ENCODE results near the gene TGIF1.

The TGIF1 gene

DNA sequence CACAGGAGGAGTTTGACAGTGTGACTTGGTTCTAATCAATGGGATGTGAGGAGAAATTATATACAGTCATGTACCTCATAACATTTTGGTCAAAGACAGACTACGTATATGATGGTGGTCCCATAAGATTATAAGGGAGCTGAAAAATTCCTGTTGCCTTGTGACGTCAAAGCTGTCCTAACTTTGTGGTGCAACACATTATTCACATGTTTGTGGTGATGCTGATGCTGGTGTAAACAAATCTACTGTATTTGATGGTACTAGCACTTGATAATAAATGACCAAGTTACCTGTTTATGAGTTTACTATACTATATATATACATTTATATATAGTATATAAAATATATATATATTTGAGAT lies 29.1 kb upstream of the TGIF1 start:
- in situ Hi-C loops (cut with HindIII; ENCODE audit: low sequenced_read_pairs), result no loop called here
- DNase-seq (ENCODE audit: low read depth, low spot score), result no peak
- H3K4me3 ChIP-seq (ENCODE audit: low read depth, low read length), result no peak overlapping the region
- TF ChIP-seq CTCF (IDR thresholded peaks at IDR 0.05; ENCODE audit: low read depth, low read length), result no peak

- in situ Hi-C loops (cut with HindIII; ENCODE audit: low sequenced_read_pairs), result no loop called here
- TF ChIP-seq CTCF (IDR thresholded peaks at IDR 0.05; ENCODE audit: low read depth, low read length), result no peak
- DNase-seq (ENCODE audit: low read depth, low spot score), result no peak
- no peak overlapping the region for H3K4me3 ChIP-seq (ENCODE audit: low read depth, low read length)
Observed at GRCh38 chr18:3422905-3423304, 27.1 kb upstream of the TGIF1 start.

- H3K4me3 ChIP-seq (ENCODE audit: low read depth, low read length), result no peak overlapping the region
- DNase-seq (ENCODE audit: low read depth, low spot score), result no peak
- in situ Hi-C loops (cut with HindIII; ENCODE audit: low sequenced_read_pairs), result no loop called here
- TF ChIP-seq CTCF (IDR thresholded peaks at IDR 0.05; ENCODE audit: low read depth, low read length), result no peak
Observed at GRCh38 chr18:3424280-3424890, 25.6 kb upstream of the TGIF1 start.

- no peak for TF ChIP-seq CTCF (IDR thresholded peaks at IDR 0.05; ENCODE audit: low read depth, low read length)
- in situ Hi-C loops (cut with HindIII; ENCODE audit: low sequenced_read_pairs), result no loop called here
- no peak for DNase-seq (ENCODE audit: low read depth, low spot score)
- no peak overlapping the region for H3K4me3 ChIP-seq (ENCODE audit: low read depth, low read length)
Observed at GRCh38 chr18:3425030-3425429, 24.9 kb upstream of the TGIF1 start.

DNA sequence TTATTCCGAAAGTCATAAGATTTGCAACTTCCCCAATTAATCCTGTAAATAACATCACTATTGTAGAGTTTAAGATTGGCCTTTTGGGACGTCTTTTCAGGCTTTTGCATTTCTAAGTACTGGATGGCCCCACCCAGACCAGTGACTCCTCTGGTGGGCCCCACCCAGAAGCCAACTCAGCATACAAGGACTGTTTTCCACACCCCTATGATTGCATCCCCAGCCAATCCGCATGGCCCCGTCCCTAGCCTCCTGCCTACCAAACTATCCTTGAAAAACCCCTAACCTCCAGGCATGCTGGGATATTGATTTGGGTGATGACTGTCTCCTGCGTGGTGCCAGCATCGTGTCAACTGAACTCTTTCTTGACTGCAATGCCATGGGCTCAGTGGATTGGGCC lies 24.5 kb upstream of the TGIF1 start:
- in situ Hi-C loops (cut with HindIII; ENCODE audit: low sequenced_read_pairs), result no loop called here
- TF ChIP-seq CTCF (IDR thresholded peaks at IDR 0.05; ENCODE audit: low read depth, low read length), result no peak
- no peak overlapping the region for H3K4me3 ChIP-seq (ENCODE audit: low read depth, low read length)
- no peak for DNase-seq (ENCODE audit: low read depth, low spot score)

DNA sequence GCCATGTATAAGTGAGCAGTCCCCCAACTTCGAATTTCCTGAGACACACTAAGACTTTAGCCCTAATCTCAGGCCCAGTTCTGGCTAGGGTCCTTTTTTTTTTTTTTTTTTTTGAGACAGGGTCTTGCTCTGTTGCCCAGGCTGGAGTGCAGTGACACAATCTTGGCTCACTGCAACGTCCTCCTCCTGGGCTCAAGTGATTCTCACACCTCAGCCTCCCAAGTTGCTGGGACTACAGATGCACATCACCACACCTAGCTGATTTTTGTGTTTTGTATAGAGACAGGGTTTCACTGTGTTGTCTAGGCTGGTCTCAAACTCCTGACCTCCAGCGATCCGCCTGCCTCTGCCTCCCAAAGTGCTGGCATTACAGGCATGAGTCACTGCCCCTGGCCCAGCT lies 23.9 kb upstream of the TGIF1 start:
- TF ChIP-seq CTCF (IDR thresholded peaks at IDR 0.05; ENCODE audit: low read depth, low read length), result no peak
- in situ Hi-C loops (cut with HindIII; ENCODE audit: low sequenced_read_pairs), result no loop called here
- no peak for DNase-seq (ENCODE audit: low read depth, low spot score)
- no peak overlapping the region for H3K4me3 ChIP-seq (ENCODE audit: low read depth, low read length)

DNA sequence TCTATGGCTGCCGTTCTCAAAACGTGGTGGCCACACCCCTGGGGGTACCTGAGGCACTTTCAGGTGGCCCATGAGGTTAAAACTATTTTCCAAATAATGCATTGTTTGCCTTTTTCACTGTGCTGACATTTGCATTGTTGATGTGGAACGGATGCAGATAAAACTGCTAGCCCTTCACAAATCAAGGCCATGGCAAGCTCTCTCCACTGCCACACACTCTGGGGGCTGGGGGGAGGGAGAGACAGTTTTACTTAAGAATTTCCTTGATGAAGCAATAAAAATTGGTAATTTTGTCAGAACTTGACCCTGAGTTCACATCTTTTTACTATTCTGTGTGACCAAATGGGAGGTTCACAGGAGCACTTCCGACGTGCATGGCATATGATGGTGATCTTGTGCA lies 22.0 kb upstream of the TGIF1 start:
- in situ Hi-C loops (cut with HindIII; ENCODE audit: low sequenced_read_pairs), result no loop called here
- no peak for DNase-seq (ENCODE audit: low read depth, low spot score)
- no peak for TF ChIP-seq CTCF (IDR thresholded peaks at IDR 0.05; ENCODE audit: low read depth, low read length)
- no peak overlapping the region for H3K4me3 ChIP-seq (ENCODE audit: low read depth, low read length)
